GDM1 (cell line): Measurements from ENCODE around the gene PDCD6IP.
"Not testable (repeated sequence)": the region's sequence is repeated elsewhere in the genome, so short reads cannot be mapped to it uniquely, and the experiment has no call there.

ENCODE experiments used
- DNase-seq: peaks from one replicate; lab custom pipeline; 2025; lab: John Stamatoyannopoulos, UW

PDCD6IP gene

DNA sequence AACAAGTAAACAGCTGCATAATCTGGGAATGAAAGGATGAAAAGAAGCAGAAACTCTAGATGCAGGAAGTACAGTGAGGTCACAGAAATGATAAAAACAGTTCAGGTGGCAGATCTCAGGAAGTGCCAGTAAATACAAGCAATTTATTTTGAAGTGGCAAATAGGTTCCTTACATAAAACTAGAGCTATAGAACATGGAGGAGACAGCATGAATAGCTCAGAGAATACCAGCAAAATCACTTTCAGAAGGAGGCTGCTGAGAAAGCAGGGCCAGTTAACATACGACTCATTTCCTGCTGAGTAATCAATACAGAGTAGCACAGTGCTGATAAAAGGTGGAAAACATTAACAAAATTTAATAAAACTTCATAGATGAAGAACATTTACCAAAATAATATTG, 57.0 kb downstream of the PDCD6IP start:
- not testable (repeated sequence) for DNase-seq

DNA sequence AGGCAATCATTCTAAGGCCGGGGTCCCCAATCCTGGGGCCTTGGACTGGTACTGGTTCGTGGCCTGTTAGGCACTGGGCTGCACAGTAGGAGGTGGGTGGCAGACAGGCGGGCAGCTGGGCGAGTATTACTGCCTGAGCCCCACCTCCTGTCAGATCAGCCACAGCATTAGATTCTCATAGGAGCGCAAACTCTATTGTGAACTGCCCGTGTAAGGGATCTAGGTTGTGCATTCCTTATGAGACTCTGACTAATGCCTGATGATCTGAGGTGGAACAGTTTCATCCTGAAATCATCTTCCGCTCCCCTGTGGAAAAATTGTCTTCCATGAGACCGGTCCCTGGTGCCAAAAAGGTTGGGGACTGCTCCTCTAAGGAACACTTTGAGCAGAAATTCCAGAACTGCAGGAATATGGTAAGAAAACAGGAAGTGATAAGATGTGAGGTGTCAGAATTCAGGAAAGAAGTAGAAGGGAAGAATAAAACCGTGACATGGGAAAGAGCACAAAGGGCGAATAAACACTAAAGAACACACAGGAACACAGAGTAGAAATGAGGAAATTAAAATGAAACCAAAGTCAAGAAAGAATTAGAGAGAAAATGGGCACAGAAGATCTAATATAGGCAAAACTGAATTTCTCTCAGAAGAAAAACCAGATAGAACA, 57.6 kb downstream of the PDCD6IP start:
- no peak for DNase-seq

DNA sequence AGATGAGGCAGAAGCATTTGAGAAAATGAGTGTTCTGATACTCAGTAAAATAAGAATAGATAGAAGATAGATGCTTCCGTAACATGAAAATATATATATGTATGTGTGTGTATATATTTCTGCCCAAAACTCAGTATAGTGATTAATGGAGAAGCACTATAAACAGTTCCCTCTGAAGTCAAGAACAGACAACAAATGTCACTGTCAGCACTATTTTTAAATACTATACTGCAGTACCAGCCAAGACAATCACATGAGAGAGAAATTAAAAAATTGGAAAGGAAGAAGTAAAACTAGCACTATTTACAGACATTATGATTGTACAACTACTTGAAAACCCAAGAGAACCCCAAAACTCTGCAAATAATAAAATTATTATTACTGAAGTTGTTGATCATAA, 59.3 kb downstream of the PDCD6IP start:
- DNase-seq = not testable (repeated sequence)

DNA sequence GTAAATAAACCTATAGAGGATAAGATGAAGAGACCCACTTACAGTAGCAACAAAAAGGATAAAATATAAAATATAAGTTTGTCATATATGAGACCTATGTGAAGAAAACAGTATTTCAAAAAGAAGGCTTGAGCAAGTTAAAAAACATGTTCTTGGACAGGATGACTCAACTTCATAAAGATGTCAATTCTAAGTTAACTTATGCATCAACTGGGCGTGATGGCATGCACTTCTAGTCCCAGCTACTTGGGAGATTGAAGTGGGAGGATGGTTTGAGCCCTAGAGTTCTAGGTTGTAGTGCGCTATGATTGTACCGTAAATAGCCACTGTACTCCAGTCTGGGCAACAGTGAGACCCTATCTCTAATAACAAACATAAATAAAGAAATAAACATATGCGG, 59.7 kb downstream of the PDCD6IP start:
- no peak for DNase-seq

DNA sequence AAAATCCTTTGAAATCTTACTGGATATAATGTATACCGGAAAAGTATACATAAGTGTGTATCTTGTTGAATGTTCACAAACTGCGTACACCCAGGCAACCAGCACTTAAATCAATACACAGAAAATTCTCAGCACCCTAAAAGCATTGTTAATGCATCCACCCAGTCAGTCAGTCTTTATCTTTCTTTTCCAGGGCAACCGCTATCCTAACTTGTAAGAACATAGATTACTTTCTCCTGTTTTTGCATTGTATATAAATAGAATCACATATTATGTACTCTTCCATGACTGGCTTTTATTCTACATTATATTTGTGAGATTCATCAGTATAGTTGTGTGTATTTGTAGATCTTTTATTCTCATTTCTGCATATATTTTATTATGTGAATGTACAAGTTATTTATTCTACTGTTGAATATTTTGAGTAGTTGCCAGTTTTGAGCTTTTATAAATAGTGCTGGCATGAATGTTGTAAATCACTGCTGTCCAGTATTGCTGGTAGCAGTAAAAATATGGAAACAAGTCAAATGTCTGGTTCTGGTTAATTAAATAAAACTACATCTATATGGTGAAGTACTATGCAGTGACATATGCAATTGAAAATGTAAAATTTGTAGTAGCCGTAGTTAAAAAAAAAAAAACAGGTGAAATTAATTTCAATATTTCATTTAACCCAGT, 62.1 kb downstream of the PDCD6IP start:
- DNase-seq = no peak

DNA sequence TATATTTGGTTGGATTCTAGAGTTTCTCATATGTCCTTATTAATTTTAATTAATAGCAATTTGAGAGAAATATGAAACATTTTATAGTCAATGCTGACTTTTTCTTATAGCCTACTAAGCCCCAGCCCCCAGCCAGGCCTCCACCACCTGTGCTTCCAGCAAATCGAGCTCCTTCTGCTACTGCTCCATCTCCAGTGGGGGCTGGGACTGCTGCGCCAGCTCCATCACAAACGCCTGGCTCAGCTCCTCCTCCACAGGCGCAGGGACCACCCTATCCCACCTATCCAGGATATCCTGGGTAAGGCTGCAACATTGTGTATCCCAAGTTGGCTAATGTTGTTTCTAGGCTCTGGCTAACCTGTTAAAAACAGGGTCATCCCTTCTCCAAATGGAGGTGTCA, 66.7 kb downstream of the PDCD6IP start:
- no peak for DNase-seq

DNA sequence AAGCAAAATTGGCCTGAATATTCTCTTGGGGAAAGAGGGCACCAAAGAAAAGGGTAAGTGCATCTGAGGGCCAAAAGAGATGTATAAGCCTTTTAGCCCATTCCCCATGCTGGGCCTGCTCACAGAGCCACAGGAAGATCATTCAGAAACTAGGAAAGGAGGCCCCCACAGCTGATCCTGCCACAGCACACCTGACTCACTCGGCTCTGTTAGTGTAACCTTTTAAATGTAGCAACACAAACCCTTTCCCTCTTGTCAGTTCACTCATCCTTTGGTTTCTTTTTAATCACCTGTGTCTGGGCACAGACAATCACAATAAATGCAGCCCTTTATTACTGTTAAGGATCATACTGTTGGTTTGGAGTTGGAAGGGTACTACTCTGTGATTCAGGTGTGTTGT, 69.9 kb downstream of the PDCD6IP start:
- DNase-seq = no peak

DNA sequence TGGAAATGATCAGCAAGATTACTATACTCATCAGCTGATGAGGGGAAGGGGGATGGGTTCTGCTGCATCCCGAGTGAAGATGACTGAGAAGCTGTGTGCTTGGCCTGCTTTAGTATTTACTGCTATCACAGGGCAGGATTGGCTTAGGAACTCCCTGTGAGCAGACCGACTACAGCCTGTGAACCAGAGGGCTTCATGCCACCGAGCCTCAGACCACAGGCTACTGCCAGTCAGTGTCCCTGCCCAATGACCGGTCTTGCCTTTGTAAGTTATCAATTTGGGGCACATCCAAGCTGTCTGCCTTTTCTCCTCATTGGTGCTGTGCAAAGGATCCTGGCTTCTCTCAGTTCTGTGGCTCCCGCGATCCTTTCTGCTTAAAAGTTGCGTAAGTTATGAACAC, 71.5 kb downstream of the PDCD6IP start:
- DNase-seq = no peak

DNA sequence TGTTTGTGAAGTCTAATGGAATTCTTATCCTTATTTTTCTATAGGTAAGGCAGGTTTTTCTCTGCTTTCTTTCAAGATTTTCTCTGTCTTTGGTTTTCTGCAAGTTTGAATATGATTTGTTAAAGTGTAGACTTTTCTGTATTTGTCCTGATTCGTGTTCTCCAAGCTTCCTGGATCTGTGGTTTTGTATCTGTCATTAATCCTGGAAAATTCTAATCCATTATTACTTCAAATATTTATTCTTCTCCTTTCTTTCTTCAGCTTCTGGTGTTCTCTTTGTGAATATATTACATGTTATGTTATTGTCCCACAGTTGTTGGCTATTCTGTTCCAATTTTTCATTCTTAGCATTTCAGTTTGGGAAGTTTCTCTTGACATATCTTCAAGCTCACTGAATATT, 76.4 kb downstream of the PDCD6IP start:
- DNase-seq = no peak

DNA sequence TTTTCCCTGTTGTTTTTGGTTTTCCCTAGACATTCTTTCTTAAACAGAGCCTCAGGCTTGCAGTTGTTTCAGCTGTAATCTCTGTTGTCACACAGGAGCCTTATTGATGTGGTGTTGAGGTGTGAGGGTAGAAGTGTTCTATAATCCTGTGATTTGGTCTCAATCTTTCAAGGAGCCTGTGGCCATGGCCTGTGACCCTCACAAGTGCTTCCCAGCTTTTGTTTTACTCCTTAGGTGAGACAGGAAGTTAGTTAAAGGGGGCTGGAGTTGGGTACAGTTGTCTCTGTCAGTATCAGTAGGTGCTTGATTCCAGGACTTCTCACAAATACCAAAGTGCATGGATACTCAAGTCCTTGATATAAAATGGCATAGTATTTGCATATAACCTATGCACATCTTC, 77.2 kb downstream of the PDCD6IP start:
- DNase-seq = no peak

DNA sequence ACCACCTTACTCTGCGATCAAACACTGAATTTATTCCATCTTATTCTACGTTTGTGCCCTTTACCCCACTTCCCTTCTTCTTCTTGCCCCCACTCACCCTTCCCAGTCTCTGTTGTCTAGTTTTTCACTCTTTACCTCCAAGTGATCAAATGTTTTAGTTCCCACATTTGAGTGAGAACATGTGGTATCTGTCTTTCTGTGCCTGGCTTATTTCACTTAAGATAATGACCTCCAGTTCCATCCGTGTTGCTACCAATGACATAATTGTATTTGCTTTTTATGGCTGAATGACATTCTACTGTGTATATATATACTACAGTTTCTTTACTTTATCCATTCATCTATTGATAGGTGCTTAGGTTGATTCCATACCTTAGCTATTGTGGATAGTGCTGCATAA, 78.8 kb downstream of the PDCD6IP start:
- DNase-seq = no peak

DNA sequence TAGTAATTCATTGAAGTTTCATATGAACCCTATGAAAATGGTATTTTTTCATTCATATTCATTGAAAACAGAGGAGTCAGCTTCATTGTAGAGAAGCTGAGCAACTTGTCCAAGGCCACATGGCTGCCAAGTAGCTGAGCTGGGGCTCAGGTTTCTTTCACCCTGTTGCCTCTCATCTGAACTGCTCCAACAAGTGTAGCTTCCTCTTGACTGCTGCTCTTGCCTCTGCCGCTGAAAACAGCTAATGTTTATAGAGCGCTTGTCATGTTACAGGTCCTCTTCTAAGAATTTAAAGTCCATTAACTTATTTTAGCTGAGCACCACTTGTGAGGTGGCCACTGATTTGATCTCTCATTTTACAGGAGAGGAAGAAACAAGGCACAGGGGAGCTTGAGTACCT, 81.1 kb downstream of the PDCD6IP start:
- DNase-seq = no peak

DNA sequence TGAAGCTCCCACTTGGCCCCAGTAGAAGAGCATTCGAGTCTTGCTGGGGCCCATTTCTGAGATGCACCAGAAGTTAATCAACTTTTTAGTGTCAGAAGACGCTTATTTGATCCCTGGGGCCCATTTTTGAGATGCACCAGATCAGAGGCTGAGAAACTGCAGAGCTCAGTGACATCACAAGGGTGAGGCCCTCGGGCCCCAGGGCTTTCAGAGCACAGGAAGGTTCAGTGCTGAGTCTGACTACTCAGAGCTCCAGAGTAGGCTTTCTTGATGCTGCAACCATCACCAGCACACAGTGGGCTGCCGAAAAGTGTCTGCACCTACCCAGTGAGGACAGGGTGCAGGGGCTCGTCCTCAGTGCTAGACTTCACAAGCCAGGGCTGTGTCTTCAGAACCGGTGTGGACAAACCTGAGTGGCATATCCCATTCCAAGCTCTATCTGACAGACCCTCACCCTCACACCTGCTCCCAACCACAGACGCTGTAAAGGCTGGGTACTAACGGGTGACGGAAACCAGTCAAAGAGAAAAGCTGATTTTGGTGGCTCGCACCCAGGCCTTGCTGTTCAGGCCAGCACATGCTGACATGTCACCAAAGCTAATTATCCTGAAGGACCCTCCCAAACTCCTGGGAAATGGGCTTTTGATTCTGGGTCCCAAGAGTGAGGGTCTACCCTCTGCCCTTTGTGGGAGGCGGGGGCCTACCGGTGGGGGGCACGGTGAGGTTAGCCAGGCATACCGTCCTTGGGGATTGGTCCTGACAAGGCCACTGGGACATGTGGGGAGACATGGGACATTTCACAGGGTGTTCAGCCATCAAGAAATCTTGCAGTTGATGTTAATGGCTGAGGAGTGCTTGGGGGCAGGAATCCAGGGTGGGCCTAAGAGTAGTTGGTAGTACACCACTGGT, 83.0 kb downstream of the PDCD6IP start:
- DNase-seq = no peak

DNA sequence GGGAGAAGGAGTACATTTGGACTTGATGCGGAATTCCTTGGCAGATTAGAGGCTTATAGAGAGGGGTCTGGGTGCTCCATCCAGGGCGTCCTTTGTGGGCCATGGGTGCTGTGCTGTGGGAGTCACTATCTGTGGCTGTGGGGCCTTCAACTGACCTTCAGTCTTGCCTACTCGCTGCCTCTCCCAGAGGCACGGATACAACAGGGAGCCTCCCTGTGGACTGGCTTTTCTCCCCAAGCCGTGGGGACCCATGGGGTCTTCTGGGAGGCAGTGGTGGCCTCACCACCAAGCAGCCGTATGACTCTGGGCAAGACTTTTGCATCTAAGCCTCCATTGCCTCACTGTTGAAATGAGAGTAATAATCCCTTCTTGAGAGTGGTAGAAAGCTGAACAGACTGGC, 83.9 kb downstream of the PDCD6IP start:
- no peak for DNase-seq

DNA sequence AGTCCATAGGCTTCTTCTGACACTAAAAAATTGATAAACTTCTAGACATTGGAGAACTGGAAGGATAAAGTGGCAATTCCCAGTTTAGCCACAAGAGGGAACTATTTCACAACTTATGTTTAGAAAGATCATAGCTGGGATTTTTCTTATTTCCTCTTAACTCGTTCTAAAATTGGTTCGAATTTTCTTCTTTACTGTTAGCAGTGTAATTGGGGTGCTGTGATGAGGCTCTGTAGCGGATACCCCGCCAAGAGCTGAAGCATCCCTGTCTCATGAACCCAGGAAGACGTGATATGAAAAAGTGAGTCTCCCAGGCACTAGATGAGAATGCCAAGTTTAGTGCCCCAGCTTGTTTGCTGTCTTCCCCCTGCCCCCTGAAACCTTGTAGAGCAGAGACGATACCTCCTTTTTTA, 85.1 kb downstream of the PDCD6IP start:
- DNase-seq = peak; percentile 20

DNA sequence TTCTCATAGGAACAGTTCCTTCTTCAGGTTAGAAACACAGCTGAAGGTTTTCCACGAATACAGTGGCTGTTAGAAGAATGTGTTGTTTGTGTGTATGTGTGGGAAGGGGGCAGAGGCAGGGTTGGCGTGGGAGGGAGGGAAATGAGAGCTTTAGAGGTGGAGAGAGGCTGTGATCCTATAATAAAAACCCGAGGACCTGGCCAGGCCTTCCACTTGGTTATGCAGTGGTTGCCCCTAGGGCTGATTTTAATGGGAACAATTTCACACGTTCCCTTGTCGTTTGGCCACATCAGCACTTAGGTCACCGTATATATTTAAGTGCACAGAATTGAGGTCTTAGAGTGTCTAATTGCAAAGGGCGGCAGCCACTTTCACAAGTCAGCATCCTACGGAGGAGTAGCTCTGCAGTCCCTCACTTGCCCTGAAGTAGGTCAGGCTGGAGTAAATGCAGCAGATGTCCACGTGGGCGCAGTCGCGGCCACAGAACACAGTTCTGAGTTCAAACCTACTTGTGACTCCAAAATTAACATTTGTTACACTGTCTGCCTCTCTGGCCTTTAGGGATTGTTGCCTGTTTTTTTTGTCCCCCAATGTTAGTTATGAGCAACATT, 85.6 kb downstream of the PDCD6IP start:
- DNase-seq = no peak

DNA sequence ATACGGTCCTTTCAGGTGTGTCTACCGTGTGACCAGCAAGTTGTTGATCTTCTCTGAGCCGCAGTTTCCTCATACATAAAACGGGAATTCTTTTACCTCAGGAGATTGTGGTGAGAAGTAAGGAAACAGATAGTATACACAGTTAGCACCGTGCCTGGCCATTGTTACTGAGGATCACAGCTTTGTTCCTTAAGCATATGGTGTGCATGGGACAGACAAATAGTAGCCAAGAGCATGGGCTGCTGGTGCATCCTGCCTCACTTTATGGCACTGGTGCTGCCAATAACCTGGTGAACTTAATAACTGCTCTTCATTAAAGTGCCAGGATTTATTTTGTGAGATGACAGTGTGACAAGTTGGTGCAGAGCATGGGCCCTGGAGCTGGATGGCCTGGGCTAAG, 86.3 kb downstream of the PDCD6IP start:
- no peak for DNase-seq

DNA sequence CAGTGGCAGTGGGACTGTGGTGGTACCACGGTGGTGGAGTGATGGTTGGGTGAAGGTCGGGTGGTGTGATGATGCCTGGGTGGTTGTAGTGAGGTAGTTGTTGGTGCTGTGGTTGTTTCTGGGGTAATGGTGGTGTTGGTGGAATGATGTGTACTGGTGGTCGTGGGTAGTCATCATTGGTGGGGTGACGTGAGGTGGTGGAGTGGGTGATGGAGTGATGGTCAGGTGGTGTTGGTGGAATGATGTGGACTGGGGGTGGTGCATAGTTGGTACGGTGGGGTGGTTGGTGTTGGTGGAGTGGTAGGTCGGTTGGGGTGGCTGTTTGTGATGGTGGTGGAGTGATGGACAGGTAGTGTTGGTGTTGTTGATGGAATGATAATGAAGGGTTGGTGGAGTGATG, 87.1 kb downstream of the PDCD6IP start:
- DNase-seq = no peak

DNA sequence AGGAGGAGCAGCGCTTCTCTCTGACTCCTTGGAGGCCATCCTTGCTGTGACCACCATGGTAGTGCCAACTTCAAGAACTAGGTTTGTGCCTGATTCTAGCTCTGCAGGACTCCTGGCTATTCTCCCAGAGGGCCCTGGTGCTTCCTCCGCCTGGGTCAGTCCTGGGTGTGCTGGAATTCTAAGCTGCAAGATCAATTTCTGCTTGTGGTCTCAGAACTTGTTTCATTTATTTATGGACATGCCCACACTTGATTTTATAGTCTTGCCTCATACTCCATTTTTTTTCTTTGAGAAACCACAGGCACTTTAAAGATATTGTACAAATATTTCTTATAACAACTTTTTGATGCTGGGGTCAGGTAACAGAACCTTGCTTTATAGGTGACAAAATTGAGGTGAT, 87.6 kb downstream of the PDCD6IP start:
- no peak for DNase-seq

DNA sequence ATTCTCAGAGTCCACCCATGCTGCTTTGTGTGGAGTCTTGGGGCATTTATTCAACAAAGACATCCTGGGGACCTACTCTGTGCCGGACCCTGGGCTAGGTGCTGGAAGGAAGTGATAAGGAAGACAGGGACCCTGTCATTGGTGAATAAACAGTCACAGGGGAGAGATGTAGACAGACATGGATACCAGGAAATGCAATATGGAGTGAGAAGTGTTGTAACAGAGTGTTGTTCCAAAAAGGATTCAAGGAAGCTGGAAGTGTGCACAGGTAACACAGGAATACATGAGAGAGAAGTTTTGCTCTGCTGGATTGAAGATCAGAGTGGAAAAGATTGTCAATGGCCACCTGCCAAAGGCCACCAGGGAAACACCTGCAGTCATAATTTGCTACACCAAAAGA, 89.0 kb downstream of the PDCD6IP start:
- DNase-seq = no peak

DNA sequence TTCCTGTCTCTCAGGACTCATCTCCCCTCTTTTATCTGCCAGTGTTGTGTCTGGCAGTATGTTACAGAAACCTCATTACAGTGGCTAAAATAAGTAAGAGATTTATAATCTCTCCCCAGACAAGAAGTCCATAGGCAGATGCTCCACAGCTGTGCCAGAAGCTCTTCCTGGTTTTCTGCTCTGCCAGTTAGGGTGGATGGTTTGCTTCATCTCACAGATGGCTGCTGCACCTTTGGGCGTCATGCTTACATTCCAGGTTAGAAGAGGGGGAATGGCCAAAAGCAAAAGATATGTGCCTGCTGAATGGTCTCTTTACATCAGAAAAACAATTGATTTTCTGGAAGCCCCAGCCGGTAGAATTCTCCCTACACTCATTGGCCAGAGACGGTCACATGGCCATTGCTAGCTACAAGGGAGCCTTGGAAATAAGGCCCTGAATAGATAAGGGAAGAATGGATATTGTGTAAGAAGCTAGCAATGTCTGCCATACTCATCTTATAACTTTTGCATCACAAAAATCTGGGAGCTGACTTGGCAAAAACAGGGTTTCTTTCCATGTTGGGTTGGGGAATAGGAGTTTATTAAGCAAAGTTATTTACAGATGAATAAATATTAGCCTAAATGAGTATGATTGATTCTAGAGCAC, 91.1 kb downstream of the PDCD6IP start:
- DNase-seq = no peak

DNA sequence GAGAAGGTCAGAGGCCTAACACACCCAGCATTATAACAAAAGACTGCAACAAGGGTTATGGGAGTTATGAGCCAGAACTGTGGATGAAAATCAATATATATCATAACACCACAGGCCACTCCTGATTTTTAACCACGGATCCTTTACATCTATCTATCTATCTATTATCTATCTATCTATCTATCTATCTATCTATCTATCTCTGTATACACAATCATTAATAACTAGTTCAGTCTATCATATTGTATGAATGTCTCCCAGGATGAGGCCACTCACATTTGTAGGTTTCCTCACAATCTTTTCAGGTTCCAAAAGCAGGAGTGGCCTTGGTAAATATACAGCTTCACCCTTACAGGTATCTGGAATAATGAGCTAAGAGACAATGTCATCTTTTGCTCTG, 94.2 kb downstream of the PDCD6IP start:
- no peak for DNase-seq
